ENCODE data around the gene NELL1.

DNA sequence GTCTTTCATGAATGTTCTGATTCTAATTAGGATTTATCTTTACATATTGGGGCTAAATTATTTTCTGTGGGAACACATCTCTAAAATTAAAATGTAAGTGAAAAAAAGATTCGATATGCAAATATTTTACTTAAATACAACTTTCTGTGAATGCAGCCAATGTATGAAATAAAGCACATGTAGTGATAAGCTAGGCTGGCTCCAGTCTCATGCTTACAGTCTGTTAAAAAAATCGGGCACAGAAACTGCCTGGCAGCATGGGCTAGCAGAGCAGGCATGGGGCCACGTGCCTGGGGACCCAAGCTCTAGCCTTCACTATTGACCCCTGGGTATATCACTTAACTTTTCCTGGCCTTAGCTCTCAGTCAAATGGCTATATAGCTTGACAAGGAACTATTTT lies 46.5 kb downstream of the NELL1 start:
- TF ChIP-seq CTCF (conservative IDR thresholded peaks at IDR 0.05 in 1 of 2, IDR thresholded peaks at IDR 0.05 in 1 of 2; ENCODE audit: low read depth in 1 of 2, low read length in 2 of 2) (no peak), EZH2 (IDR thresholded peaks at IDR 0.05; ENCODE audit: low read length, missing control alignments) (no peak)
